GM13977 (cell line): ENCODE data around the gene ZNF654.
A peak's percentile ranks its signal among the peaks of the same experiment; 100 is the strongest.

Source experiments
- DNase-seq: peaks from one replicate; pipeline ENCODE4 v3.0.0; 2012; ENCODE audit warnings: low spot score
- in situ Hi-C: fragments of 300-500 bp; cut with MboI; formaldehyde crosslinking; loops from one replicate; pipeline ENCODE4 v1.12.0; 2022; ENCODE audit warnings: low sequenced_read_pairs, low pct_unique_long_range_greater_than_20kb, mixed read lengths, inconsistent platforms; ENCODE audit not compliant: unreplicated experiment
- TF ChIP-seq, protein P1 (sequence below): IDR thresholded peaks from 2 replicates; pipeline ENCODE4 v1.5.1; 2012; ENCODE audit warnings: mild to moderate bottlenecking, control low read depth; ENCODE audit not compliant: insufficient read depth; ENCODE audit errors: extremely low read depth, missing control alignments

ZNF654 gene

DNA sequence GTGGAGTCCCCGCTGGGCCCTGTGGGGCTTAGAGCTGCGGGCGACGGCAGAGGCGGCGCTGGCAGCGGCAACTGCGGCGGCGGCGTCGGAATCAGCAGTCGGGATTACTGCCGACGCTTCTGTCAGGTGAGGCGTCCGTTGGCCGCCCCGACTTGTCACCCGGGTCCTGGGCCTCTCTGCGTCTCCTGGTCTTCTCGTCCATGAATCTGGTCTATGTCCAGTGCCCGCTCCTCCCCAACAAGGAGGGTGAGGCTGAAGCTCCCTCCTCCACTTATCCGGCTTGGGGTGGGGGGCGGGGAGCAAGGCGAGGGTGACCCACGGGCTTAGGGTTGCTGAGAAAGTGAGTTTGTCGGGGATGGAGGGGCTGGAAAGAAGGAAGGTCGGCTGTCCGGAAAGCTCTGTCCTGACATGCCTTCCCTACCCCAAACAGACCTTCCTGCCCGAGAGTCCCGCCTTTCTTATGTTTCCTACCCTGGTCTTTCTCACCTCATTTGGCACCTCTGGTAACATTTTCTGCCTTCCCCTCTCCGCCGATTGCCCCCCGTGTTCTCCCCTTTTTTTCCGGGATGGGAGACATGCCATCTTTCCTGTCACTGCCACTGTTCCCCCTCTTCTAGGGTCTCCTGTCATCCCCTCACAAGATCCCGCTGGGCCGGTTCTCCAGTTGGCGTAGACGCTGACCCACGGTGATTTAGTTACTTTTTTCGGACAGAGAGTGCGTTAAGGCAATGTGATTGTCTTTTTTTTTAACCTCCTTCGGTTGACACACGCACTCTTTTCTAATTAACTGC lies 520 bp downstream of the ZNF654 start:
- DNase-seq = peak; percentile 13
- TF ChIP-seq, protein P1, sequence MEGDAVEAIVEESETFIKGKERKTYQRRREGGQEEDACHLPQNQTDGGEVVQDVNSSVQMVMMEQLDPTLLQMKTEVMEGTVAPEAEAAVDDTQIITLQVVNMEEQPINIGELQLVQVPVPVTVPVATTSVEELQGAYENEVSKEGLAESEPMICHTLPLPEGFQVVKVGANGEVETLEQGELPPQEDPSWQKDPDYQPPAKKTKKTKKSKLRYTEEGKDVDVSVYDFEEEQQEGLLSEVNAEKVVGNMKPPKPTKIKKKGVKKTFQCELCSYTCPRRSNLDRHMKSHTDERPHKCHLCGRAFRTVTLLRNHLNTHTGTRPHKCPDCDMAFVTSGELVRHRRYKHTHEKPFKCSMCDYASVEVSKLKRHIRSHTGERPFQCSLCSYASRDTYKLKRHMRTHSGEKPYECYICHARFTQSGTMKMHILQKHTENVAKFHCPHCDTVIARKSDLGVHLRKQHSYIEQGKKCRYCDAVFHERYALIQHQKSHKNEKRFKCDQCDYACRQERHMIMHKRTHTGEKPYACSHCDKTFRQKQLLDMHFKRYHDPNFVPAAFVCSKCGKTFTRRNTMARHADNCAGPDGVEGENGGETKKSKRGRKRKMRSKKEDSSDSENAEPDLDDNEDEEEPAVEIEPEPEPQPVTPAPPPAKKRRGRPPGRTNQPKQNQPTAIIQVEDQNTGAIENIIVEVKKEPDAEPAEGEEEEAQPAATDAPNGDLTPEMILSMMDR = no peak
- in situ Hi-C loops = no loop called here

DNA sequence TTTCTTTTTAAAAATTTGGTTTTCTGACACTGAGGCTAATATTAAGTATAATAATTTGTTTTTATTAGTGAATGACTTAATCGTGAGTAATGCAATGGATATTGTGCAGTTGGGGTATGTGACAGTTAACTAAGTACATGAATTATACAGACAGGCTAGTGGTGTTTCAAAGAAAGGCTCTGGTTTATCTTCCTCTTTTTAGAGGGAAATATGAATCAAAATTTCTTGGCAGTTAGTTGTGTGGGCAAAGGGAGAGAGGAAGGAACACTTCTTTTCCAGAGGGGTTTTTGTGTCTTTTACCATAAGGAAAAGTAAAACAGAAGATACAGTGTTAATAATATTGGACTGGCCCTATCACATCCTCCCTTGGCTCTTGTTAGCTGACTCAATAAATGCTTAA lies 2.7 kb downstream of the ZNF654 start:
- no peak for DNase-seq
- in situ Hi-C loops = no loop called here
- TF ChIP-seq, protein P1 = no peak

GRCh38 chr3:88075072-88075471 lies 16.0 kb downstream of the ZNF654 start:
- in situ Hi-C loops = no loop called here
- TF ChIP-seq, protein P1 = no peak
- DNase-seq = no peak

GRCh38 chr3:88075497-88075896 lies 16.4 kb downstream of the ZNF654 start:
- in situ Hi-C loops = no loop called here
- DNase-seq = no peak
- TF ChIP-seq, protein P1 = no peak

- in situ Hi-C loops = no loop called here
- TF ChIP-seq, protein P1 = no peak
- no peak for DNase-seq
These were observed 17.7 kb downstream of the ZNF654 start for GRCh38 chr3:88076712-88077111.

DNA sequence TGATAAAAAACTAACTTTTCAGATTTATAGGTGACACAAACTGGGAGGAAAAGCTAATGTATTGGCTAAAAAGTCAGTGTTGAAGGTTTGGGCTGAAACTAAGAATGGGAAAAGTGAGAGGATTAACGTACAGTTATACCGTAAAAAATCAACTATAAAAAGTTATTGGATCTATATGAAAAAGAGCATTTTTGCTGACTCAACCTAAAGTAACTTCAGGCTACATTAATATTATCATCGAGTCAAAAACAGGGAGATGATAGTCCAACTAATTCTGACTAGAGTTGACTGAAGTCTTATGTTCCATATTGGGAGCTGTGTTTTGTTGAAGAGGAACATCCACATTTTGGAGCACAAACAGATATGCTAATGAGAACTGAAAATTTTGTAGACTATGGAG lies 19.9 kb downstream of the ZNF654 start:
- DNase-seq = no peak
- in situ Hi-C loops = no loop called here
- TF ChIP-seq, protein P1 = no peak
